Measurements from ENCODE around the gene FXYD5. TPM values are rescaled to one million over a fixed set of nuclear protein-coding genes. Genes with fewer than 3 reads are reported as not detected.

Gene FXYD5
- total RNA-seq, 1 donor from 2014 or later, result 144 TPM

DNA sequence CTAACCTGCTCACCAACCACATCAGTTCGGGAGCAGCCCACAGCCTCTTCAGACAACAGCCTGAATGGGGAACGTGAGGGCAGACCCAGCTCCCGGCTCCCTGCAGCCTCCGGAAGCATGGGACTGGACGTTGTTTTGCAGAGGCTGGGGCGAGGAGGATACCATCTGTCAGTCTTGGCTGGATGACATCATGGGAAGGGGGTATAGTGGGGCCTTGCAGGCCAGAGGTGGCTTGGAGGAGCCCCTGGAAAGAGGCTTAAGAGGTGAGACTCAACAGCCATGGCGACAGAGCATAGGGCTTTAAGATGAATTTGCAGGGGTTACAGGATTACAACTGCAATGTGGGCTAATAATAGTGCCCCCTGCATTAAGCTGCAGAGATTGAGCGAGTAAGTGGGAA is 37.4 kb upstream of the FXYD5 start:
- Histone ChIP-seq H3K4me1 (peaks cover 45% of the 10 kb centered on the region), H3K27me3 (no peaks in the 10 kb centered on the region), H3K36me3 (no peaks in the 10 kb centered on the region), H3K27ac (peak overlapping the region; percentile 94), H3K4me3 (peak overlapping the region; percentile 8 to 46), H3K9me3 (no peaks in the 10 kb centered on the region)
- intact Hi-C loops (cut with DNase I), result no loop called here
- no peak for DNase-seq (ENCODE audit: extremely low spot score in 2 of 2)
- TF ChIP-seq, protein P1, sequence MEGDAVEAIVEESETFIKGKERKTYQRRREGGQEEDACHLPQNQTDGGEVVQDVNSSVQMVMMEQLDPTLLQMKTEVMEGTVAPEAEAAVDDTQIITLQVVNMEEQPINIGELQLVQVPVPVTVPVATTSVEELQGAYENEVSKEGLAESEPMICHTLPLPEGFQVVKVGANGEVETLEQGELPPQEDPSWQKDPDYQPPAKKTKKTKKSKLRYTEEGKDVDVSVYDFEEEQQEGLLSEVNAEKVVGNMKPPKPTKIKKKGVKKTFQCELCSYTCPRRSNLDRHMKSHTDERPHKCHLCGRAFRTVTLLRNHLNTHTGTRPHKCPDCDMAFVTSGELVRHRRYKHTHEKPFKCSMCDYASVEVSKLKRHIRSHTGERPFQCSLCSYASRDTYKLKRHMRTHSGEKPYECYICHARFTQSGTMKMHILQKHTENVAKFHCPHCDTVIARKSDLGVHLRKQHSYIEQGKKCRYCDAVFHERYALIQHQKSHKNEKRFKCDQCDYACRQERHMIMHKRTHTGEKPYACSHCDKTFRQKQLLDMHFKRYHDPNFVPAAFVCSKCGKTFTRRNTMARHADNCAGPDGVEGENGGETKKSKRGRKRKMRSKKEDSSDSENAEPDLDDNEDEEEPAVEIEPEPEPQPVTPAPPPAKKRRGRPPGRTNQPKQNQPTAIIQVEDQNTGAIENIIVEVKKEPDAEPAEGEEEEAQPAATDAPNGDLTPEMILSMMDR (IDR thresholded peaks at IDR 0.05), result no peak
- TF ChIP-seq POLR2AphosphoS5 (IDR thresholded peaks at IDR 0.05; ENCODE audit: insufficient read depth in 1 of 2, low read depth in 1 of 2), result no peak

DNA sequence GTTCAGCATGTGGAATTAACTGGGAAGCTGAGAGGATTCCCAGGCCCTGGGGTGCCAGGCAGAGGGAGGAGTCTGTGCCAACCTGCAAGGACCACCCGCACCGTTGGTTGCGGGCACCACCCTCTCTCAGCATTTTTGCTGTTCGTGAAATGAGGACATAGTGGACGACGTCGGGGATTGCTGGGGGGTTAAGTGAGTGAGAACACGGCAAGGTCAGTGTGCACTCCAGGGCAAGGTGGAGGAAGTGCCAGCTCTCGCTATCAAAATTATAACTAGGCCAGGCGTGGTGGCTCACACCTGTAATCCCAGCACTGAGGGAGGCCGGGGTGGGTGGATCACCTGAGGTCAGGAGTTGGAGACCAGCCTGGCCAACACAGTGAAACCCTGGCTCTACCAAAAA is 36.7 kb upstream of the FXYD5 start:
- intact Hi-C loops (cut with DNase I), result no loop called here
- H3K27ac ChIP-seq, result peak overlapping the region; percentile 94
- H3K36me3 ChIP-seq, result no peaks in the 10 kb centered on the region
- TF ChIP-seq POLR2A (IDR thresholded peaks at IDR 0.05), result no peak
- TF ChIP-seq, protein P1 (IDR thresholded peaks at IDR 0.05), result no peak
- TF ChIP-seq POLR2AphosphoS5 (IDR thresholded peaks at IDR 0.05; ENCODE audit: insufficient read depth in 1 of 2, low read depth in 1 of 2), result no peak
- no peaks in the 10 kb centered on the region for H3K27me3 ChIP-seq
- DNase-seq (ENCODE audit: extremely low spot score in 2 of 2), result no peak
- peak overlapping the region in 1 of 2 donors; percentile 46 for H3K4me3 ChIP-seq
- peaks cover 52% of the 10 kb centered on the region for H3K4me1 ChIP-seq
- H3K9me3 ChIP-seq, result no peaks in the 10 kb centered on the region

DNA sequence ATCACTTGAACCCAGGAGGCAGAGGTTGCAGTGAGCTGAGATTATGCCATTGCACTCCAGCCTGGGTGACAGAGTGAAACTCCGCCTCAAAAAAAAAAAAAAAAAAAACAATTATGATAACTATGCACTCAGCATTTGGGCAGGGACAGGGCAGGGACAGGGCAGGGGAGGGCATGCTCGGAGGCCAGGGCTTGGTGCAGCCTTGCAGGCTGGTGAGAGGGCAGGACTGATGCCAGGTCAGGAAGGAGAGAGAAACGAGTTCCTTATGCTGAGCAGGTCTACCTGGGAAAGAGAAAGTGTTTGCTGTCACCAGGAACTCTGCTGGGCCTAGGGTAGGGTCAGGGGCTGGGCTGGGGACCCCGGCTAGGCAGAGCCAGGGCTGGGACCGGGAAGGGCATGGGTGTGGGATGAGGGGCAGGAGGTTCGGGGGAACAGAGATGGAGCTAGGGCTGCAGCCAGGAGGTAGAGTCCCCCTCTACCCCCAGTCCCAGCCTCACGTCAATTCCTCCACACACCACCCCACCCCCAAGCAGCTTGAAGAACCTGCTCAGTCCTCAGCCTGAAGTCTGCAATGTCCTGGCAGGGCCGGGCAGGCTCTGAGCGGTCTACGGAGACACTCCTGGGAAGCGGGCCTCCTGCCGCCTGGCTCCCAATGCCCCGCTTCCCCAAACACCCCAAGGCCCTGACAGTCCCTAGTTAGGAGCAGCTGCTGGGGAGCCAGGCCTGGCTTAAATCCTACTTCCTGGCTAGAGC is 36.1 kb upstream of the FXYD5 start:
- H3K27me3 ChIP-seq, result no peaks in the 10 kb centered on the region
- H3K4me1 ChIP-seq, result peaks cover 59% of the 10 kb centered on the region
- intact Hi-C loops (cut with DNase I), result no loop called here
- H3K9me3 ChIP-seq, result no peaks in the 10 kb centered on the region
- H3K4me3 ChIP-seq, result peak overlapping the region; percentile 11 to 46
- TF ChIP-seq POLR2AphosphoS5 (IDR thresholded peaks at IDR 0.05; ENCODE audit: insufficient read depth in 1 of 2, low read depth in 1 of 2) (no peak), POLR2A (IDR thresholded peaks at IDR 0.05) (no peak)
- TF ChIP-seq, protein P1 (IDR thresholded peaks at IDR 0.05), result no peak
- H3K36me3 ChIP-seq, result no peaks in the 10 kb centered on the region
- DNase-seq (ENCODE audit: extremely low spot score in 2 of 2), result no peak
- H3K27ac ChIP-seq, result peak overlapping the region; percentile 94

DNA sequence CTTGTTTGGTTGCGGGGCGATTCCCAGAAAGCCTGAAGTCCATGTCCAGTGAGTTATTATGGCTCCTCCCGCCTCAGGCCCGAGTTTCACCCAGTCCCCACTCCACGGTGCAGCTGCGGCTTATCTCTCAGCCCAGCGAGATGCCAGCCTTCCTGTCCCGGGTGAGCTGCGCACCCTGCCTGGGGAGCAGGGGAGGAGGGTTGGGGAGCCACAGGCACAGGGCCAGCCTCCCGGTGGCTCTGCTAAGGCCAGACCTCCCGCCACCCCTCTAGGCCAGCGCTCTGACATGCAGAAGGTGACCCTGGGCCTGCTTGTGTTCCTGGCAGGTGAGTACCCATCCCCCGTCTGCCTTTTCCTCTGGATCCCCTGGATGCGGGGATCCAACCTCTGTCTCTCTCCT is 35.4 kb upstream of the FXYD5 start:
- DNase-seq (ENCODE audit: extremely low spot score in 2 of 2), result no peak
- no peaks in the 10 kb centered on the region for H3K9me3 ChIP-seq
- H3K36me3 ChIP-seq, result no peaks in the 10 kb centered on the region
- intact Hi-C loops (cut with DNase I), result no loop called here
- H3K27ac ChIP-seq, result peak overlapping the region; percentile 94
- TF ChIP-seq POLR2AphosphoS5 (IDR thresholded peaks at IDR 0.05; ENCODE audit: insufficient read depth in 1 of 2, low read depth in 1 of 2) (no peak), POLR2A (IDR thresholded peaks at IDR 0.05) (no peak)
- TF ChIP-seq, protein P1 (IDR thresholded peaks at IDR 0.05), result no peak
- H3K27me3 ChIP-seq, result no peaks in the 10 kb centered on the region
- peaks cover 62% of the 10 kb centered on the region for H3K4me1 ChIP-seq
- peak overlapping the region; percentile 11 to 46 for H3K4me3 ChIP-seq

DNA sequence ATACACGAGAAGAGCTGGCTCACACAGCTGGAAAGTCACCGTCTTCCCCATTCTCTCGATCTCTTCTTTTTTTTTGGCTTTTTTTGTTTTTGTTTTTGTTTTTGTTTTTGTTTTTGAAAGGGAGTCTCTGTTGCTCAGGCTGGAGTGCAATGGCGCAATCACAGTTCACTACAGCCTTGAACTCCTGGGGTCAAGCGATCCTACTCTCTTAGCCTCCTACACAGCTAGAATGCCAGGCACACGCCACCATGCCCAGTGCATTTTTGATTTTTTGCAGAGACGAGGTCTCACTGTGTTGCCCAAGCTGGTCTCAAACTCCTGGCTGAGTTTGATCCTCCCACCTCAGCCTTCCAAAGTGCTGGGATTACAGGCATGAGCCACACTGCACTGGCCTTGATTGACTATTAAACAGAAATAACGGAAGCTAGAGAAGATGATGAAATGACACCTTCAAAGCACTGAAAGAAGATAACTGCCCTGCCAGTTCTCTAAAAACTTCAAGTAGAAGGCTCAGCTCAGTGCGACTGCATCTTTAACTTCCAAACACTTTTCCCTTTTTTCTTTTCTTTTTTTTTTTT is 34.9 kb upstream of the FXYD5 start:
- H3K36me3 ChIP-seq, result no peaks in the 10 kb centered on the region
- TF ChIP-seq POLR2A (IDR thresholded peaks at IDR 0.05) (no peak), POLR2AphosphoS5 (IDR thresholded peaks at IDR 0.05; ENCODE audit: insufficient read depth in 1 of 2, low read depth in 1 of 2) (no peak)
- TF ChIP-seq, protein P1 (IDR thresholded peaks at IDR 0.05), result no peak
- peak overlapping the region; percentile 94 for H3K27ac ChIP-seq
- H3K9me3 ChIP-seq, result no peaks in the 10 kb centered on the region
- H3K4me1 ChIP-seq, result peaks cover 63% of the 10 kb centered on the region
- no peaks in the 10 kb centered on the region for H3K27me3 ChIP-seq
- no peak for DNase-seq (ENCODE audit: extremely low spot score in 2 of 2)
- intact Hi-C loops (cut with DNase I), result no loop called here
- H3K4me3 ChIP-seq, result peak overlapping the region in 1 of 2 donors; percentile 46
